OCI-LY3 (cell line): ENCODE measurements around the gene TBC1D4.

ENCODE experiments used
- H2AFZ ChIP-seq: fragments of 200-600, 300-600 bp; shearing (Covaris generic); 2 replicates; pipeline ENCODE4 v1.6.0; 2014; ENCODE audit warnings: antibody characterized with exemption, low read depth, low read length
- H3K27ac ChIP-seq: fragments of 200-600, 300-600 bp; sonication (generic); 2 replicates; pipeline ENCODE4 v1.5.1; 2014; ENCODE audit warnings: mild to moderate bottlenecking, low read length, moderate library complexity, mixed read lengths
- H3K27me3 ChIP-seq: fragments of 200-600, 300-600 bp; sonication (generic); 2 replicates; pipeline ENCODE4 v1.6.1; 2014; ENCODE audit warnings: low read depth, low read length, mixed read lengths
- H3K36me3 ChIP-seq: fragments of 200-600, 300-600 bp; sonication (generic); replicated peaks from 2 replicates; pipeline ENCODE3; 2014; ENCODE audit warnings: low read depth, low read length, mixed read lengths
- H3K4me1 ChIP-seq: fragments of 300-600, 200-600 bp; sonication (generic); 2 replicates; pipeline ENCODE4 v1.6.1; 2014; ENCODE audit warnings: low read length, mixed read lengths
- H3K4me2 ChIP-seq: fragments of 200-600, 300-600 bp; sonication (generic); 2 replicates; pipeline ENCODE4 v1.6.1; 2014; ENCODE audit warnings: low read length, mixed read lengths
- H3K4me3 ChIP-seq: fragments of 300-600, 200-600 bp; sonication (generic); 2 replicates; pipeline ENCODE4 v1.5.1; 2014; ENCODE audit warnings: antibody characterized with exemption, mild to moderate bottlenecking, low read length, moderate library complexity
- H3K79me2 ChIP-seq: fragments of 300-600, 200-600 bp; shearing (Covaris generic); 2 replicates; pipeline ENCODE4 v1.6.1; 2014; ENCODE audit warnings: mild to moderate bottlenecking, low read length, mixed read lengths
- H3K9ac ChIP-seq: fragments of 300-600, 200-600 bp; shearing (Covaris generic); 2 replicates; pipeline ENCODE4 v1.6.0; 2014; ENCODE audit warnings: mild to moderate bottlenecking, low read length, moderate library complexity
- H3K9me3 ChIP-seq: fragments of 200-600, 300-600 bp; shearing (Covaris generic); 2 replicates; pipeline ENCODE4 v1.6.1; 2014; ENCODE audit warnings: low read length, mixed read lengths; ENCODE audit not compliant: insufficient read depth
- H4K20me1 ChIP-seq: fragments of 200-600, 300-600 bp; sonication (generic); 2 replicates; pipeline ENCODE4 v1.6.1; 2016; ENCODE audit warnings: low read length, mixed read lengths; ENCODE audit not compliant: insufficient read depth
- CTCF ChIP-seq: fragments of 200-600, 300-600 bp; sonication (generic); IDR thresholded peaks from 2 replicates; pipeline ENCODE4 v1.5.1; 2014; ENCODE audit warnings: antibody characterized with exemption, low read length, low read depth
- EZH2phosphoT487 ChIP-seq: fragments of 200-600 bp; shearing (Covaris generic); IDR thresholded peaks from 2 replicates; pipeline ENCODE4 v1.6.1; 2018; ENCODE audit warnings: antibody characterized with exemption, mixed run types, low read depth

The TBC1D4 gene

GRCh38 chr13:75425216-75426009, 56.6 kb downstream of the TBC1D4 start:
- H4K20me1 ChIP-seq, result no peaks in the 10 kb centered on the region
- TF ChIP-seq EZH2phosphoT487 (no peak), CTCF (no peak)
- no peak overlapping the region for H3K27ac ChIP-seq

GRCh38 chr13:75423946-75424345, 58.0 kb downstream of the TBC1D4 start:
- Histone ChIP-seq H3K79me2 (no peaks in the 10 kb centered on the region), H3K4me2 (no peak overlapping the region), H3K4me1 (peaks cover 13% of the 10 kb centered on the region)

More at GRCh38 chr13:75425216-75426009, 56.6 kb downstream of the TBC1D4 start:
- Histone ChIP-seq H3K27me3 (0 out of 2 replicates have a peak, but pooled peaks cover 4% of the 10 kb centered on the region), H3K9ac (no peak overlapping the region), H3K4me1 (peaks cover 28% of the 10 kb centered on the region), H3K36me3 (no peaks in the 10 kb centered on the region), H3K4me3 (no peak overlapping the region), H3K9me3 (no peaks in the 10 kb centered on the region), H3K4me2 (peak overlapping the region; percentile 2; the same call in 1 of the 2 replicates), H2AFZ (no peak overlapping the region), H3K79me2 (no peaks in the 10 kb centered on the region)

DNA sequence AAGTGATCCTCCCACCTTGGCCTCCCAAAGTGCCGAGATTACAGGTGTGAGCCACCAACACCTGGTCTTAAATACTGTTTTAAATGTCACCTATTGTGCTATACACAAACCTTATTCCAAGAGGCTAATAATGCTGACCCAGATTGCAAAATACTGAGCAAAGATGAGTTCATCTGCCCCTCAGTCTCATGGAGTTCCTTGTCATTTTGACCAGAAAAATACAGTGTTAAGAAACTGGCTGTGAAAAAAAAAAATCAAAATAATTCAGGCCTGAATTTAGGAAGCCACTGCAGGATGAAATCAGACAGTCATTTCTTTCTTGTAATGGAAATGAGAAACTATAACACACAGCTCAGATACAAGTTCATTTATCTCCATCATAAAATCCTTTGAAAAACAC, 59.9 kb downstream of the TBC1D4 start:
- Histone ChIP-seq H3K9ac (no peak overlapping the region), H3K4me3 (no peak overlapping the region), H3K27ac (no peak overlapping the region), H2AFZ (no peak overlapping the region), H3K79me2 (no peaks in the 10 kb centered on the region), H3K4me2 (no peak overlapping the region), H3K27me3 (no peaks in the 10 kb centered on the region), H3K9me3 (no peaks in the 10 kb centered on the region), H4K20me1 (no peaks in the 10 kb centered on the region), H3K36me3 (no peaks in the 10 kb centered on the region), H3K4me1 (peaks cover 16% of the 10 kb centered on the region)
- TF ChIP-seq EZH2phosphoT487, result no peak
- TF ChIP-seq CTCF, result no peak

More at GRCh38 chr13:75423946-75424345, 58.0 kb downstream of the TBC1D4 start:
- H3K36me3 ChIP-seq, result no peaks in the 10 kb centered on the region
- no peak overlapping the region for H3K4me3 ChIP-seq
- TF ChIP-seq EZH2phosphoT487 (no peak), CTCF (no peak)
- H3K9me3 ChIP-seq, result no peaks in the 10 kb centered on the region
- H2AFZ ChIP-seq, result no peak overlapping the region
- H3K27ac ChIP-seq, result no peak overlapping the region
- no peak overlapping the region for H3K9ac ChIP-seq
- 0 out of 2 replicates have a peak, but pooled peaks cover 3% of the 10 kb centered on the region for H3K27me3 ChIP-seq
- no peaks in the 10 kb centered on the region for H4K20me1 ChIP-seq

DNA sequence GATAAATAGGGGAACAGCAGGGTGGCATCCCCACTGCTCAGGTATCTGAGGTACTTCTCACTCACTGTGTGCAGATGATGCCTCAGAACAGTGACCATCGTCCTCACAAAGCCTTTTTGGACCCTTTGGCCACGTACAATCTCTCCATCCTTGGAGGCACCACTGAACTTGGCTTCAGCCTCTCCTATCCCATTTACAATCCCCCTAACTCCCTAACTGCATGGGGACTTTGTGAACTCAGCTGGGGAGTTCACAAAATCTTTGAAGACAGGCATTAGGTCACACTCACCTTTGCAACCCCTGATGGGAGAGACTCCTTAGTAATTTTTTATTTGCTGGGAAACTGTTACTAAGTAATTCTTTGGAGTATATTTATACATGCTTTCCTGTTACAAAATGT, 60.8 kb downstream of the TBC1D4 start:
- Histone ChIP-seq H3K9ac (no peak overlapping the region), H3K4me3 (no peak overlapping the region), H4K20me1 (no peaks in the 10 kb centered on the region), H3K36me3 (no peaks in the 10 kb centered on the region), H3K79me2 (no peaks in the 10 kb centered on the region), H3K4me2 (no peak overlapping the region), H3K27ac (no peak overlapping the region), H3K9me3 (no peaks in the 10 kb centered on the region), H3K4me1 (peaks cover 25% of the 10 kb centered on the region), H3K27me3 (no peaks in the 10 kb centered on the region), H2AFZ (no peak overlapping the region)
- TF ChIP-seq EZH2phosphoT487, result no peak
- TF ChIP-seq CTCF, result no peak
